ENCODE measurements around the gene MSANTD2. TPM values are rescaled to one million over a fixed set of nuclear protein-coding genes. Genes with fewer than 3 reads are reported as not detected.
A peak's percentile ranks its signal among the peaks of the same experiment; 100 is the strongest.

MSANTD2 gene
- total and polyA plus RNA-seq, 9 of the 15 experiments (the other 6 are each of a cell fraction or from before 2014, with no cell fraction given) = 1.3 to 9.9 (median 5.3) TPM

DNA sequence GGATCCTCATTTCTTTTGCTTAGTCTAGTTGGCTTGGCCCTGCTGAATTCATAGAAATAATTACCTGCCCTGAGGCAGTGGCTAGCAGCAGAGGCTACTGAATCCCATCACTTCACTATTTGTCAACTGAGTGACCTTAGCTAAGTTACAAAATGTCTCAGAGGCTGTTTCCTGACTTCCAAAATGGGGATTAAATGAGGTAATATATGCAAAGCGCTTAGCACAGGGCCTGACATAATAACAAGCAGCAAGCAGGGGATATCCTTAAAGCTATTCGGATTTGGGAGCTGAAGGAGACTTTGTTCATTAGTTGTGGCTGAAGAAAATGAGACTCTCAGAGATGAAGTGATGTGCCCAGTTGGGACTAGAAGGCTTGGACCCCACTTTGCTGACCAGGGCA, 57.7 kb downstream of the MSANTD2 start (continued):
- TF ChIP-seq, protein P1, sequence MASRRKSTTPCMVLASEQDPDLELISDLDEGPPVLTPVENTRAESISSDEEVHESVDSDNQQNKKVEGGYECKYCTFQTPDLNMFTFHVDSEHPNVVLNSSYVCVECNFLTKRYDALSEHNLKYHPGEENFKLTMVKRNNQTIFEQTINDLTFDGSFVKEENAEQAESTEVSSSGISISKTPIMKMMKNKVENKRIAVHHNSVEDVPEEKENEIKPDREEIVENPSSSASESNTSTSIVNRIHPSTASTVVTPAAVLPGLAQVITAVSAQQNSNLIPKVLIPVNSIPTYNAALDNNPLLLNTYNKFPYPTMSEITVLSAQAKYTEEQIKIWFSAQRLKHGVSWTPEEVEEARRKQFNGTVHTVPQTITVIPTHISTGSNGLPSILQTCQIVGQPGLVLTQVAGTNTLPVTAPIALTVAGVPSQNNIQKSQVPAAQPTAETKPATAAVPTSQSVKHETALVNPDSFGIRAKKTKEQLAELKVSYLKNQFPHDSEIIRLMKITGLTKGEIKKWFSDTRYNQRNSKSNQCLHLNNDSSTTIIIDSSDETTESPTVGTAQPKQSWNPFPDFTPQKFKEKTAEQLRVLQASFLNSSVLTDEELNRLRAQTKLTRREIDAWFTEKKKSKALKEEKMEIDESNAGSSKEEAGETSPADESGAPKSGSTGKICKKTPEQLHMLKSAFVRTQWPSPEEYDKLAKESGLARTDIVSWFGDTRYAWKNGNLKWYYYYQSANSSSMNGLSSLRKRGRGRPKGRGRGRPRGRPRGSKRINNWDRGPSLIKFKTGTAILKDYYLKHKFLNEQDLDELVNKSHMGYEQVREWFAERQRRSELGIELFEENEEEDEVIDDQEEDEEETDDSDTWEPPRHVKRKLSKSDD (conservative IDR thresholded peaks at IDR 0.05; ENCODE audit: low read length) = no peak
- no peak for TF ChIP-seq L3MBTL2 (IDR thresholded peaks at IDR 0.05)

DNA sequence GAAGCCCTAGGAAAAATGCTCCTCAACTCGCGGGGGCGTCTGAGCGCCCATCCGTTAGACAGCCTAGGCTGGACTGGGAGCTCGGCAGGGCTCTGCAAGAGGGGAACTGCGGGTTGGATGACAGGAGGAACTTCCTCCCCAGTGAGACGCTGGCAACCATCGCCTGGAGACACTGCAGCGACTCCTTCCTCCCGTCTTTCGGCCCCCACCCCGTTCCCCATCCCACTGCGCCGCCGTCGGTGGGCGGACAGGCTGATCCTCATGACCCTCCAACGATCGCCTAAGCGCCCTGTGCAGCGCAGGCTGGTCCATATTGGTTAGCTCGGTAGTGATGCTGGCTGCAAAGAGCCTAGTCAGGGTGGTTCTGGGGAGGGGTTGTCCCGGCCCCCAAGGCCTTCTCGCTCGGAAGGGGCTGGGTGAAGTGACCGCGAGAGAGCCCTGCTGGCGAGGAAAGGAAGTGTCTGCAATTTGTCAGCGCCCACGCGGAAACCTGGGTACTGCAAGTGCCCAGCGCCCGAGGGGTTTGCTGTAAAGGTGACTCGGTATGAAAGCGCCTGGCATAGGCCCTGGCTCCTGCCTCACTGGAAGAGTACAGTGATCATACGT, 59.8 kb downstream of the MSANTD2 start:
- peak overlapping the region; percentile 87 for H2AFZ ChIP-seq (ENCODE audit: low read depth, low read length)
- POLR2A ChIA-PET = interaction anchor here (1.0 kb wide), 2 partner anchors 13 to 21 kb away, joined by 3 to 4 read pairs; no protein-coding TSS in a partner anchor
- no peak overlapping the region for H3K27ac ChIP-seq (ENCODE audit: extremely low read depth, low read depth, low read length)
- FAIRE-seq (no peak), DNase-seq (ENCODE audit: extremely low read depth in 1 of 4, low spot score in 3 of 4) (peak in 3 of 4 experiments; percentile 37 to 45 (median 43)), ATAC-seq (peak; percentile 41)
- intact Hi-C loops (cut with micrococcal nuclease) (no loop called here), in situ Hi-C loops (cut with MboI) (no loop called here)
- H3K4me2 ChIP-seq (ENCODE audit: insufficient read depth, low read length) = peak overlapping the region; percentile 87
- H3K9me3 ChIP-seq (replicated peaks; ENCODE audit: control insufficient read depth, insufficient read depth, low read depth, low read length) = no peaks in the 10 kb centered on the region
- no peaks in the 10 kb centered on the region for H3K79me2 ChIP-seq (ENCODE audit: control insufficient read depth, insufficient read depth, low read length)
- H3K9ac ChIP-seq (ENCODE audit: insufficient read depth in 1 of 2, low read depth in 2 of 2, low read length in 2 of 2) = peak overlapping the region; percentile 38 to 82; a peak in 3 of 4 replicates
- H3K4me1 ChIP-seq (replicated peaks in 1 of 2; ENCODE audit: control insufficient read depth in 2 of 2, insufficient read depth in 2 of 2, low read length in 2 of 2) = peaks cover 14 to 17% of the 10 kb centered on the region in 2 experiments; a peak in 4 of 5 replicates
- TSS peak; percentile 59 for BruUV-seq (replicated peaks)
- peak overlapping the region; percentile 54 for H3K4me3 ChIP-seq
- WGBS (ENCODE audit: insufficient coverage, low coverage, missing lambda C conversion rate) = 21% methylated on average over 33 of the region's 37 CpGs
- no peaks in the 10 kb centered on the region for H3K9me1 ChIP-seq (ENCODE audit: control insufficient read depth, insufficient read depth, low read length)
- CTCF ChIA-PET (ENCODE audit: low intra/inter-chr PET ratio) = interaction anchor here (0.5 kb wide), 1 partner anchor 1161 kb away, joined by 3 read pairs; no protein-coding TSS in a partner anchor
- H3K36me3 ChIP-seq (ENCODE audit: control insufficient read depth, insufficient read depth, low read length) = no peaks in the 10 kb centered on the region
- H4K20me1 ChIP-seq (replicated peaks; ENCODE audit: control insufficient read depth, insufficient read depth, low read length) = 0 out of 2 replicates have a peak, but pooled peaks cover 9% of the 10 kb centered on the region
- peaks cover 13 to 51% of the 10 kb centered on the region in 2 experiments; a peak in 4 of 5 replicates for H3K27me3 ChIP-seq (ENCODE audit: control insufficient read depth in 2 of 2, insufficient read depth in 2 of 2, low read length in 2 of 2)
- TF ChIP-seq LARP7 (IDR thresholded peaks at IDR 0.05) = no peak
- TF ChIP-seq, protein P2, sequence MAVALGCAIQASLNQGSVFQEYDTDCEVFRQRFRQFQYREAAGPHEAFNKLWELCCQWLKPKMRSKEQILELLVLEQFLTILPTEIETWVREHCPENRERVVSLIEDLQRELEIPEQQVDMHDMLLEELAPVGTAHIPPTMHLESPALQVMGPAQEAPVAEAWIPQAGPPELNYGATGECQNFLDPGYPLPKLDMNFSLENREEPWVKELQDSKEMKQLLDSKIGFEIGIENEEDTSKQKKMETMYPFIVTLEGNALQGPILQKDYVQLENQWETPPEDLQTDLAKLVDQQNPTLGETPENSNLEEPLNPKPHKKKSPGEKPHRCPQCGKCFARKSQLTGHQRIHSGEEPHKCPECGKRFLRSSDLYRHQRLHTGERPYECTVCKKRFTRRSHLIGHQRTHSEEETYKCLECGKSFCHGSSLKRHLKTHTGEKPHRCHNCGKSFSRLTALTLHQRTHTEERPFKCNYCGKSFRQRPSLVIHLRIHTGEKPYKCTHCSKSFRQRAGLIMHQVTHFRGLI (CRISPR knock-in tag; IDR thresholded peaks at IDR 0.05) = no peak
- peak; percentile 63 for TF ChIP-seq NCOA6 (IDR thresholded peaks at IDR 0.05)
- peak; percentile 69; the same call in 1 of the 2 replicates for TF ChIP-seq SPI1 (IDR thresholded peaks at IDR 0.05; ENCODE audit: borderline replicate concordance, low read depth, low read length)
- no peak for TF ChIP-seq ZNF583 (CRISPR knock-in tag; IDR thresholded peaks at IDR 0.05)
- TF ChIP-seq ESRRB (CRISPR knock-in tag; IDR thresholded peaks at IDR 0.05; ENCODE audit: borderline replicate concordance) = no peak
- TF ChIP-seq, protein P3, sequence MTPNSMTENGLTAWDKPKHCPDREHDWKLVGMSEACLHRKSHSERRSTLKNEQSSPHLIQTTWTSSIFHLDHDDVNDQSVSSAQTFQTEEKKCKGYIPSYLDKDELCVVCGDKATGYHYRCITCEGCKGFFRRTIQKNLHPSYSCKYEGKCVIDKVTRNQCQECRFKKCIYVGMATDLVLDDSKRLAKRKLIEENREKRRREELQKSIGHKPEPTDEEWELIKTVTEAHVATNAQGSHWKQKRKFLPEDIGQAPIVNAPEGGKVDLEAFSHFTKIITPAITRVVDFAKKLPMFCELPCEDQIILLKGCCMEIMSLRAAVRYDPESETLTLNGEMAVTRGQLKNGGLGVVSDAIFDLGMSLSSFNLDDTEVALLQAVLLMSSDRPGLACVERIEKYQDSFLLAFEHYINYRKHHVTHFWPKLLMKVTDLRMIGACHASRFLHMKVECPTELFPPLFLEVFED (CRISPR knock-in tag; conservative IDR thresholded peaks at IDR 0.05) = no peak
- TF ChIP-seq, protein P4, sequence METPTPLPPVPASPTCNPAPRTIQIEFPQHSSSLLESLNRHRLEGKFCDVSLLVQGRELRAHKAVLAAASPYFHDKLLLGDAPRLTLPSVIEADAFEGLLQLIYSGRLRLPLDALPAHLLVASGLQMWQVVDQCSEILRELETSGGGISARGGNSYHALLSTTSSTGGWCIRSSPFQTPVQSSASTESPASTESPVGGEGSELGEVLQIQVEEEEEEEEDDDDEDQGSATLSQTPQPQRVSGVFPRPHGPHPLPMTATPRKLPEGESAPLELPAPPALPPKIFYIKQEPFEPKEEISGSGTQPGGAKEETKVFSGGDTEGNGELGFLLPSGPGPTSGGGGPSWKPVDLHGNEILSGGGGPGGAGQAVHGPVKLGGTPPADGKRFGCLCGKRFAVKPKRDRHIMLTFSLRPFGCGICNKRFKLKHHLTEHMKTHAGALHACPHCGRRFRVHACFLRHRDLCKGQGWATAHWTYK (CRISPR knock-in tag; IDR thresholded peaks at IDR 0.05) = no peak
- no peak for TF ChIP-seq HNRNPK (IDR thresholded peaks at IDR 0.05; ENCODE audit: low read depth, low read length, poor library complexity, severe bottlenecking)
- TF ChIP-seq SRSF9 (IDR thresholded peaks at IDR 0.05; ENCODE audit: borderline replicate concordance, low read depth, low read length) = no peak
- no peak for TF ChIP-seq CBFA2T3 (IDR thresholded peaks at IDR 0.05)
- no peak for TF ChIP-seq ZNF436 (CRISPR knock-in tag; IDR thresholded peaks at IDR 0.05)
- no peak for TF ChIP-seq BRD4 (IDR thresholded peaks at IDR 0.05)
